SKM-1 (cell line): ENCODE measurements around the gene TCF19.
A peak's percentile ranks its signal among the peaks of the same experiment; 100 is the strongest.

Experiments
- DNase-seq: peaks from one replicate; lab custom pipeline; 2025; ENCODE audit not compliant: unreplicated experiment; lab: John Stamatoyannopoulos, UW

The TCF19 gene

GRCh38 chr6:31158140-31158862, at the start of gene TCF19:
TSS of gene TCF19 (plus strand) at chr6:31158589. CDS start at chr6:31159470, 881 bp downstream.
- peak; percentile 98 for DNase-seq

- DNase-seq, result no peak
These were observed 47.4 kb upstream of the TCF19 start for GRCh38 chr6:31110825-31111582.

GRCh38 chr6:31111712-31112111, 46.7 kb upstream of the TCF19 start:
- DNase-seq, result no peak

GRCh38 chr6:31112478-31112877, 45.9 kb upstream of the TCF19 start, which contains the start of gene C6orf15:
TSS of gene C6orf15 (minus strand) at chr6:31112575. CDS start at chr6:31112555, 20 bp downstream.
- DNase-seq, result no peak

- DNase-seq, result no peak
These were observed 44.4 kb upstream of the TCF19 start for GRCh38 chr6:31113861-31114540.

- no peak for DNase-seq
These were observed 43.9 kb upstream of the TCF19 start, which contains the start of gene PSORS1C1 for GRCh38 chr6:31114541-31114878. TSS of gene PSORS1C1 (plus strand) at chr6:31114800. CDS start at chr6:31129633, 14,833 bp downstream.

GRCh38 chr6:31114970-31115849, 43.2 kb upstream of the TCF19 start:
- no peak for DNase-seq

GRCh38 chr6:31115941-31116560, 42.3 kb upstream of the TCF19 start:
- DNase-seq, result no peak

- no peak for DNase-seq
These were observed 41.6 kb upstream of the TCF19 start for GRCh38 chr6:31116661-31117385.

- DNase-seq, result no peak
These were observed 40.2 kb upstream of the TCF19 start for GRCh38 chr6:31118178-31118577.

- no peak for DNase-seq
These were observed 38.1 kb upstream of the TCF19 start, which contains the start of gene CDSN for GRCh38 chr6:31120151-31120915. TSS of gene CDSN (minus strand) at chr6:31120446. CDS start at chr6:31120419, 27 bp downstream.

GRCh38 chr6:31121131-31121790, 37.1 kb upstream of the TCF19 start:
- DNase-seq, result no peak

GRCh38 chr6:31122791-31123706, 35.3 kb upstream of the TCF19 start:
- no peak for DNase-seq

GRCh38 chr6:31125162-31125561, 33.2 kb upstream of the TCF19 start:
- no peak for DNase-seq

- no peak for DNase-seq
These were observed 32.6 kb upstream of the TCF19 start for GRCh38 chr6:31125586-31126363.

- no peak for DNase-seq
These were observed 31.8 kb upstream of the TCF19 start for GRCh38 chr6:31126396-31127175.
